Aorta (tissue), 5 donors: ENCODE data around the gene MAP1LC3A. TPM values are rescaled to one million over a fixed set of nuclear protein-coding genes. Genes with fewer than 3 reads are reported as not detected.

Experiments
- ATAC-seq: fragments of 200-7000 bp; cut with Tn5 transposase; one replicate; pipeline ENCODE4 v1.9.1; 2022; ENCODE audit warnings: moderate library complexity; ENCODE audit not compliant: low FRiP score
- DNase-seq, 2 donors: peaks; one replicate each; pipeline ENCODE4 v3.0.0-alpha.2; 2020
- H3K27ac ChIP-seq, 2 donors: one replicate each; pipeline ENCODE4 v1.5.1; 2013; ENCODE audit warnings: low read length in 2 of 2, mild to moderate bottlenecking in 2 of 2, moderate library complexity in 2 of 2, control low read depth in 1 of 2, inconsistent platforms in 1 of 2, low read depth in 1 of 2
- H3K27me3 ChIP-seq, 2 donors: one replicate each; pipeline ENCODE4 v1.6.1; 2013; ENCODE audit warnings: control low read depth in 1 of 2, low read length in 1 of 2, mild to moderate bottlenecking in 1 of 2, moderate library complexity in 1 of 2; ENCODE audit not compliant: insufficient read depth in 2 of 2, control insufficient read depth in 1 of 2
- H3K36me3 ChIP-seq, 2 donors: one replicate each; pipeline ENCODE4 v1.6.1; 2013; ENCODE audit warnings: control low read depth in 1 of 2, low read length in 1 of 2, mild to moderate bottlenecking in 1 of 2; ENCODE audit not compliant: insufficient read depth in 2 of 2, control insufficient read depth in 1 of 2
- H3K4me1 ChIP-seq, 2 donors: one replicate each; pipeline ENCODE4 v1.6.1; 2013; ENCODE audit warnings: low read length in 2 of 2, control low read depth in 1 of 2, mild to moderate bottlenecking in 1 of 2, moderate library complexity in 1 of 2; ENCODE audit not compliant: insufficient read depth in 2 of 2, control insufficient read depth in 1 of 2
- H3K4me3 ChIP-seq, 2 donors: one replicate each; pipeline ENCODE4 v1.5.1; 2013; ENCODE audit warnings: low read length in 2 of 2, control low read depth in 1 of 2, mild to moderate bottlenecking in 1 of 2
- H3K9me3 ChIP-seq: one replicate; pipeline ENCODE4 v1.6.1; 2013; ENCODE audit warnings: mild to moderate bottlenecking, low read length; ENCODE audit not compliant: control insufficient read depth
- WGBS, 2 donors: extraction: QIAGEN DNeasy Blood & Tissue Kit; methylation state at CpG; one replicate each; pipeline ENCODE4 v1.1.7; 2013; 5-methylcytosine and 5-hydroxymethylcytosine counted together
- intact Hi-C, 2 donors: fragments of 100-400 bp; cut with DNase I; formaldehyde crosslinking; loops; one replicate each; pipeline versions ENCODE4 v1.14.2 to v1.15.0; 2022
- polyA plus RNA-seq, 2 donors: library from polyadenylated mRNA; stranded (reverse); fragments of 200-250 nt; gene quantifications; one replicate each; pipeline ENCODE4 v1.2.3, GENCODE V29; 2013
- total RNA-seq, 2 donors: library from RNA; stranded (reverse); fragmentation: NEBNext Ultra II Directional; extraction: Animal tissue kit (Norgen Biotek cat#: 25700); gene quantifications; one replicate each; pipeline ENCODE4 v1.2.1, GENCODE V29; 2021
- donor health status: healthy with polysubstance abuse.
- donor health status: Bipolar disorder and iron deficiency.
- donor health status: DM: no; HTN: no; CAD: no.
- donor health status: DM: no; HTN: no; CAD: no.
- donor health status: DM: yes; HTN: yes; CAD: no.

The MAP1LC3A gene
- total and polyA plus RNA-seq, 4 donors, result 32.6 to 92.9 (median 45.6) TPM

GRCh38 chr20:34525709-34526416 is 32.7 kb upstream of the MAP1LC3A start:
- H3K4me1 ChIP-seq, result peaks cover 0 to 1% of the 10 kb centered on the region in 2 donors
- H3K36me3 ChIP-seq, result peaks cover 0 to 2% of the 10 kb centered on the region in 2 donors
- peak overlapping the region in 1 of 2 donors; percentile 69 for H3K27ac ChIP-seq
- H3K9me3 ChIP-seq, result no peaks in the 10 kb centered on the region
- DNase-seq, result peak; percentile 87 to 90
- peak; percentile 86 for ATAC-seq
- H3K4me3 ChIP-seq, result no peak overlapping the region
- 19 to 21% methylated on average over 14 of the region's 14 CpGs for WGBS, 2 donors
- H3K27me3 ChIP-seq, result no peaks in the 10 kb centered on the region
- intact Hi-C loops, result loop anchor here in 1 of 2 donors (10.0 kb wide), 1 partner anchor 211 kb away; no protein-coding TSS in a partner anchor

- intact Hi-C loops, result loop anchor here in 1 of 2 donors (10.0 kb wide), 1 partner anchor 212 kb away; no protein-coding TSS in a partner anchor
- Histone ChIP-seq H3K9me3 (no peaks in the 10 kb centered on the region), H3K36me3 (peaks cover 0 to 2% of the 10 kb centered on the region in 2 donors), H3K27me3 (no peaks in the 10 kb centered on the region), H3K4me3 (no peak overlapping the region), H3K4me1 (peaks cover 0 to 1% of the 10 kb centered on the region in 2 donors), H3K27ac (peak overlapping the region in 1 of 2 donors; percentile 56)
- DNase-seq (no peak), ATAC-seq (no peak)
- 80 to 81% methylated on average over 5 of the region's 5 CpGs for WGBS, 2 donors
Measured at GRCh38 chr20:34526466-34526865, 32.1 kb upstream of the MAP1LC3A start.

GRCh38 chr20:34527016-34527415 is 31.5 kb upstream of the MAP1LC3A start:
- Histone ChIP-seq H3K4me1 (peaks cover 0 to 1% of the 10 kb centered on the region in 2 donors), H3K9me3 (no peaks in the 10 kb centered on the region), H3K36me3 (peaks cover 0 to 2% of the 10 kb centered on the region in 2 donors), H3K27ac (no peak overlapping the region), H3K27me3 (no peaks in the 10 kb centered on the region), H3K4me3 (no peak overlapping the region)
- intact Hi-C loops, result loop anchor here in 1 of 2 donors (10.0 kb wide), 1 partner anchor 212 kb away; no protein-coding TSS in a partner anchor
- no peak for DNase-seq
- WGBS, 2 donors, result 87 to 88% methylated on average over 10 of the region's 10 CpGs
- ATAC-seq, result no peak

- Histone ChIP-seq H3K36me3 (peaks cover 0 to 3% of the 10 kb centered on the region in 2 donors), H3K27me3 (no peaks in the 10 kb centered on the region), H3K9me3 (no peaks in the 10 kb centered on the region), H3K27ac (peak overlapping the region in 1 of 2 donors; percentile 26), H3K4me3 (no peak overlapping the region), H3K4me1 (peaks cover 0 to 1% of the 10 kb centered on the region in 2 donors)
- DNase-seq, result no peak
- intact Hi-C loops, result loop anchor here in 1 of 2 donors (10.0 kb wide), 1 partner anchor 214 kb away; no protein-coding TSS in a partner anchor
- WGBS, 2 donors, result 11 to 15% methylated on average over 5 of the region's 5 CpGs
- no peak for ATAC-seq
Measured at GRCh38 chr20:34528921-34529297, 29.6 kb upstream of the MAP1LC3A start.

- no peaks in the 10 kb centered on the region for H3K27me3 ChIP-seq
- WGBS, 2 donors, result 53% methylated on average over 3 of the region's 3 CpGs
- H3K36me3 ChIP-seq, result peaks cover 0 to 9% of the 10 kb centered on the region in 2 donors
- no peak overlapping the region for H3K4me3 ChIP-seq
- ATAC-seq (no peak), DNase-seq (no peak)
- H3K4me1 ChIP-seq, result peaks cover 0 to 1% of the 10 kb centered on the region in 2 donors
- H3K27ac ChIP-seq, result no peak overlapping the region
- intact Hi-C loops, result loop anchor here in 1 of 2 donors (10.0 kb wide), 1 partner anchor 215 kb away; no protein-coding TSS in a partner anchor
- H3K9me3 ChIP-seq, result no peaks in the 10 kb centered on the region
Measured at GRCh38 chr20:34529742-34530141, 28.8 kb upstream of the MAP1LC3A start.

GRCh38 chr20:34530342-34530741 is 28.2 kb upstream of the MAP1LC3A start:
- 76 to 82% methylated on average over 5 of the region's 5 CpGs for WGBS, 2 donors
- DNase-seq, result no peak
- peaks cover 0 to 11% of the 10 kb centered on the region in 2 donors for H3K36me3 ChIP-seq
- no peak overlapping the region for H3K27ac ChIP-seq
- intact Hi-C loops, result no loop called here
- no peak overlapping the region for H3K4me3 ChIP-seq
- H3K27me3 ChIP-seq, result no peaks in the 10 kb centered on the region
- H3K9me3 ChIP-seq, result no peaks in the 10 kb centered on the region
- H3K4me1 ChIP-seq, result peaks cover 0 to 1% of the 10 kb centered on the region in 2 donors
- ATAC-seq, result no peak

- Histone ChIP-seq H3K27ac (no peak overlapping the region), H3K36me3 (peaks cover 0 to 18% of the 10 kb centered on the region in 2 donors), H3K27me3 (no peaks in the 10 kb centered on the region), H3K4me3 (no peak overlapping the region), H3K4me1 (no peaks in the 10 kb centered on the region), H3K9me3 (no peaks in the 10 kb centered on the region)
- intact Hi-C loops, result no loop called here
- no peak for ATAC-seq
- 89% methylated on average over 8 of the region's 8 CpGs for WGBS, 2 donors
- no peak for DNase-seq
Measured at GRCh38 chr20:34531608-34532265, 26.8 kb upstream of the MAP1LC3A start.

- no peak for ATAC-seq
- WGBS, 2 donors, result 50 to 59% methylated on average over 8 of the region's 8 CpGs
Measured at GRCh38 chr20:34532320-34532719, 26.2 kb upstream of the MAP1LC3A start.

More at GRCh38 chr20:34532320-34532719, 26.2 kb upstream of the MAP1LC3A start:
- Histone ChIP-seq H3K36me3 (peaks cover 0 to 16% of the 10 kb centered on the region in 2 donors), H3K27ac (no peak overlapping the region), H3K27me3 (no peaks in the 10 kb centered on the region), H3K4me1 (no peaks in the 10 kb centered on the region), H3K4me3 (no peak overlapping the region), H3K9me3 (no peaks in the 10 kb centered on the region)
- DNase-seq, result no peak
- intact Hi-C loops, result no loop called here
